Skin epidermis (tissue), 12 donors: ENCODE data around the gene PLEKHA4.
A peak's percentile ranks its signal among the peaks of the same experiment; 100 is the strongest.
"Not testable (repeated sequence)": the region's sequence is repeated elsewhere in the genome, so short reads cannot be mapped to it uniquely, and the experiment has no call there.

Experiments used
- H3K27ac ChIP-seq, 21 experiments: fragments of 200-600 bp; sonication (generic) in 11 of 21; one replicate each; pipeline ENCODE4 v1.5.0; 2020; ENCODE audit warnings: mild to moderate bottlenecking in 3 of 21, inconsistent platforms in 2 of 21, moderate library complexity in 2 of 21
- H3K4me3 ChIP-seq, 7 experiments: fragments of 200-600 bp; sonication (generic) in 2 of 7; one replicate each; pipeline ENCODE4 v1.5.0; 2020; ENCODE audit warnings: inconsistent platforms in 2 of 7, mild to moderate bottlenecking in 2 of 7, moderate library complexity in 1 of 7

Gene PLEKHA4, protein sequence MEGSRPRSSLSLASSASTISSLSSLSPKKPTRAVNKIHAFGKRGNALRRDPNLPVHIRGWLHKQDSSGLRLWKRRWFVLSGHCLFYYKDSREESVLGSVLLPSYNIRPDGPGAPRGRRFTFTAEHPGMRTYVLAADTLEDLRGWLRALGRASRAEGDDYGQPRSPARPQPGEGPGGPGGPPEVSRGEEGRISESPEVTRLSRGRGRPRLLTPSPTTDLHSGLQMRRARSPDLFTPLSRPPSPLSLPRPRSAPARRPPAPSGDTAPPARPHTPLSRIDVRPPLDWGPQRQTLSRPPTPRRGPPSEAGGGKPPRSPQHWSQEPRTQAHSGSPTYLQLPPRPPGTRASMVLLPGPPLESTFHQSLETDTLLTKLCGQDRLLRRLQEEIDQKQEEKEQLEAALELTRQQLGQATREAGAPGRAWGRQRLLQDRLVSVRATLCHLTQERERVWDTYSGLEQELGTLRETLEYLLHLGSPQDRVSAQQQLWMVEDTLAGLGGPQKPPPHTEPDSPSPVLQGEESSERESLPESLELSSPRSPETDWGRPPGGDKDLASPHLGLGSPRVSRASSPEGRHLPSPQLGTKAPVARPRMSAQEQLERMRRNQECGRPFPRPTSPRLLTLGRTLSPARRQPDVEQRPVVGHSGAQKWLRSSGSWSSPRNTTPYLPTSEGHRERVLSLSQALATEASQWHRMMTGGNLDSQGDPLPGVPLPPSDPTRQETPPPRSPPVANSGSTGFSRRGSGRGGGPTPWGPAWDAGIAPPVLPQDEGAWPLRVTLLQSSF

DNA sequence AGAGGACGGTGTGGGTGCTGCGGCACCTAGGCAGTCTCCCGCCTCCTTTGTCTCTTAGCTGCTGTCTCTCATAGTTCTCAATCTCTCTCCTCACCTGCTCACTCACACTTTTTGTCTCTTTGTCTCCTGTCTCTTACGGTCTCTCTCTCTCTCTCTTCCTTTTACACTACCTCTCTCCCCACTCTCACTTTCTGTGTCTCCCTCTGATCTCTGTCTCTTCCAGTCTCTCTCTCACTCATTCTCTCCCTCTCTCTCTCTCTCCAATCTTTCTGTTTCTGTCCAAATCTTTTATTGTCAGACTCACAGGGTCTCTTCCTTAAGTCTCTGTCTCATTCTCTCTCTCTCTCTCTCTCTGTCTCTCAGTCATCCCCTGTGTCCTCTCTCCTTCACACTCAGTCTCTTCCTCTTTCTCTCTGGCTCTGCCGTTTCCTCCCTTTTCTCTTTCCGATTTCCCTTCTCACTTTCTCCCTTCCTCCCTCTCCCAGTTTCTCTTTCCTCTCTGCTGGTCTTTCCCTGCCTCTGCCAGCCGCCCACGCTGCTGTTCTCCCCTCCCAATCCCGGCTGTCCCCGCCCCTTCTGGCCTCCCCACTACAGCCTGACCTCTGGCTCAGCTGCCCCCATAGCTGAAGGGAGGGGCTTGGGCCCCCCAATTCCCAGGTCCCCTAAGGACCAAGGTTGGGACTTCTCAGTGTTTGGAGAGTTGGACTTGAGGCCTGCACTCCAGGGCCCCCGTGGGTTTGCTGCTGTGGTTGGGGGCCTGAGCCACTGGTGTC lies at the start of gene PLEKHA4:
Gene PLEKHA4, minus strand, starts transcription at position 504 of the 773 bp plus-strand sequence. CDS start 997 bp downstream, outside the sequence.
- Histone ChIP-seq H3K4me3 (peak within 1 kb of the TSS; percentile 1 to 41 (median 26)), H3K27ac (peak within 1 kb of the TSS in 20 of 21 experiments; percentile 37 to 91 (median 75))

DNA sequence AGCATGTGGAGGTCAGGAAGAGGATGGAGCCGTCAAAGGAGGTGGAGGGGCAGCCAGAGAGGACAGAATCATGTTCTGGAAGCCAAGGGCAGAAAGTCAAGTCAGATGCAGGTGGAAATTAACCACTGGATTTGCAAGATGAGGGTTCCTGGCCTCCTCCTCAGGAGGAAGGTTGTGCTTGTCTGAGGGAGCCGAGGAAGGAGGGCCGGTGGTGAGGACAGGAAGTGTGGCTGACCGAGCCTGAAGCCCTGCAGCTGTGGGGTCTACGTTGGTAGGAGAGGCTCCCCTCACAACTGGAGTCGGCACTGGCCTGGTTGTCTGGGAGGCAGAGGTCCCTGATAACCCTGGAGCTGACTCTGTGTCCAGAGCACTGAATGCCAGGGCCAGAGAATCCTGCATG lies 49.7 kb upstream of the PLEKHA4 start:
- Histone ChIP-seq H3K27ac (no peak overlapping the region), H3K4me3 (no peak overlapping the region)

DNA sequence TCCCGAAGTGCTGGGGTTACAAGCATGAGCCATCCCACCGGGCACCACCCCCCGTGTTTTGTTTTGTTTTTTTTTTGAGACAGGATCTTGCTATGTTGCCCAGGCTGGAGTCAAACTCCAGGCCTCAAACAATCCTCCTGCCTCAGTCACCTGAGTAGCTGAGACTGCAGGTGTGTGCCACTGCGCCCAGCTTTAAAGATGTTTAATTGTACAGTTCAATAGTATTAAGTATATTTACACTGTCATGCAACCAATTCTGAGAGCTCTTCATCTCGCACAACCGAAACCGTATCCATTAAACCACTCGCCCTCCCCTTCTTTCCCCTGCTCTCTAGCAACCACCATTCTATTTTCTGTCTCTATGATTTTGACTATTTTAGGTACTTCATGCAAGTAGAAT lies 47.3 kb upstream of the PLEKHA4 start:
- no peak overlapping the region for H3K27ac ChIP-seq
- no peak overlapping the region for H3K4me3 ChIP-seq

DNA sequence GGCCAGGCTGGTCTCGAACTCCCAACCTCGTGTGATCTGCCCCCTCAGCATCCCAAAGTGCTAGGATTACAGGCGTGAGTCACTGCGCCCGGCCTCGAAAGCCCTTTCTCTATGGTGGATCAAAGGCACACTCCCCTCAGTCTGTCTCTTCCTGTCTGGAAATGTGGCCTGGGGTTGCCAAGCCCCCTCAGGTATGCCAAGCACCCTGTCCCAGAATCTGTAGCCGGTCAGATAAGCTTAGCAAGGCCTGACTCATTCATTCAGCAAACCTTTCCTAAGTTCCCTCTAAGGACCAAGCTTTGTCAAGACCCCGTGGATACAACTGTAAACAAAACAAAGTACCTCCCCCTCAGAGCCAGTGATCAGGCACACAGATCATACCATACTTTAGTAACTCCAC lies 45.8 kb upstream of the PLEKHA4 start:
- H3K4me3 ChIP-seq, result no peak overlapping the region
- H3K27ac ChIP-seq, result no peak overlapping the region

DNA sequence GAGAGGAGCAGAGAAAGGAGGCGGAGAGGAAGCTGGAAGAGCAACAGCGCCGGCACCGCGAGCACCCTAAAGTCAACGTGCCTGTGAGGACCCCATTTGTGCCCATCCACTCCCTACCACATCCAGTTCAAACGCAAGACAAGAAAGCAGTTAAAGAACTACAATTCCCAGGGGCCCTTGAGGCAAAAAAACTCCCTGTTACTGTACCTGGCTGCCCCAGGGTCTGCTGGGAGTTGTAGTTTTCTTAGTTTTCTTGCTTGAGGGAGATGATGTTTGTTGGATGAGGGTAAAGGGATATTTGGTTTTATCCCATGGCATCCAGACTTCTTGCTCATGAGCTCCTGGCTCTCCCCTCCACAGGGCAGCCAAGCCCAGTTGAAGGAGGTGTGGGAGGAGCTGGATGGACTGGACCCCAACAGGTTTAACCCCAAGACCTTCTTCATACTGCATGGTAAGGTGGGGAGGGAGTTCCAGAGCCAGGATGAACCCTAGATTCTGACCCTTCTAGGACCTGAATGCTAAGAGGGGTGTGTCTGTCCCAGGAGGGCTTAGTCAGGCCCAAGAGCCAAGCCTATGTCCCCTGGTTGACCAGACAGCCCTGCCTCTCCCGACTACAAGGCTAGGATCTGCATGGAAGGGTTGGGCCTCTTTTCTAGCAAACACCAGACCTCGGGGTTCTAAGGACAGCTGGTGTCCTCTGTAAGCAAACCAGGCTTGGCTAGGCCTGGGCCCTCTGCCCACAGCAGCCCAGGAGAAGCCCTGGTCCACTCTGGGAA lies 44.9 kb upstream of the PLEKHA4 start:
- Histone ChIP-seq H3K4me3 (no peak overlapping the region), H3K27ac (no peak overlapping the region)

DNA sequence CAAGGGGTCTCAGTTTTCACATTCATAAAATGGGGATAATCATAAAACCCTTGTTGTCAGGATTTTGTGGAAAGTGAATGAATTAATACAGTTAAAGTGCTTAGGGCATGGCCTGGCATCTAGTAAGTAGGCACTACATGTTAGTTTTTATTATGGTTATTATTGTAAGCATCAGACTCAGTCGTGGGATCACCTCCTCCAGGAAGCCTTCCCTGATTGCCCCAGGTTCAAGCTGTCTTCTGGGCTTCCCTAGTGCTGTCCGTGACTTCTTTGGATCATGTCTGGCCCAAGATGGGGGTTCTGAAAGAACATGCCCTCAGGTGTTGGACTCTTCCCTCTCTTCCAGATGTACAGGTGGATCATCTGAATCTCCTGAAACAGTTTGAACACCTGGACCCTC lies 42.4 kb upstream of the PLEKHA4 start:
- no peak overlapping the region for H3K4me3 ChIP-seq
- no peak overlapping the region for H3K27ac ChIP-seq

DNA sequence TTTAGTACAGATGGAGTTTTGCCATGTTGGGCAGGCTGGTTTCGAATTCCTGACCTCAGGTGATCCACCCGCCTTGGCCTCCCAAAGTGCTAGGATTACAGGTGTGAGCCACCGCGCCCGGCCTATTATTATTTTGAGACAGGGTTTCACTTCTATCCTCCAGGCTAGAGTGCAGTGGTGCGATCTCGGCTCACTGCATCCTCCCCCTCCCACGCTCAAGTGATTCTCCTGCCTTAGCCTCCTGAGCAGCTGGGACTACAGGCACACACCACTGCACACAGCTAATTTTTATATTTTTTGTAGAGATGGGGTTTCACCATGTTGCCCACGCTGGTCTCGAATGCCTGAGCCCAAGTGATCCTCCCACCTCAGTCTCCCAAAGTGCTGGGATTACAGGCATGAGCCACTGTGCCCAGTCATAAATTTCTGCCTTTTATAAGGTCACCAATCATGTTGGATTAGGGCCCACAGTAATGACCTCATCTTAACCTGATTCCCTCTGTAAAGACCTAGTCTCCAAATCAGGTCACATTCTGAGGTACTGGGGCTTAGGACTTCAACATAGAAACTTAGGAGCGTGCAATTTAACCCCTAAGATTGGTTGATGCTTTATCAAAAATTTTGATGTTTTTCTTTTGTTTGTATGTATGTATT lies 41.1 kb upstream of the PLEKHA4 start:
- not testable (repeated sequence) for H3K4me3 ChIP-seq
- peak overlapping the region in 3 of 21 experiments; percentile 23 to 49 (median 40) for H3K27ac ChIP-seq

DNA sequence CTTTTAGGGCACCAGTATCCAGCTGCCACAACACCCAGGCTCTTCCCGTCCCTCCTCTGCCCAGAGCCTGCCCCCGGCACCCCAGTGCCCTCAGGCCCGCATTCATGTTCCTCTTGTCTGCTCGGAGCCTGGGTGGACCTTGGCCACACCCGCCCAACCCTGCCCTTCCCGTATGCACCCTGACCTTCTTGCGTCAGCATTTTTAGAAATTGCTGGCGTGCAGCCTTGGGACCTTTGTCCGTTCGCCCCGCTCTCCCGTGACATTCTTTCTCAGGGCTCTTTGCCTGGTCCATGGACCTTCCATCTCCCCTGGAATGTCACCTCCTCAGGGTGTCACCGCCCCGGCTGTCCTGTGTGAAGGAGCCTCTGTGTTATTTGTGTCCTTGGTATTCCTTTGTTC lies 39.3 kb upstream of the PLEKHA4 start:
- Histone ChIP-seq H3K27ac (peak overlapping the region in 2 of 21 experiments; percentile 44 to 47), H3K4me3 (no peak overlapping the region)

DNA sequence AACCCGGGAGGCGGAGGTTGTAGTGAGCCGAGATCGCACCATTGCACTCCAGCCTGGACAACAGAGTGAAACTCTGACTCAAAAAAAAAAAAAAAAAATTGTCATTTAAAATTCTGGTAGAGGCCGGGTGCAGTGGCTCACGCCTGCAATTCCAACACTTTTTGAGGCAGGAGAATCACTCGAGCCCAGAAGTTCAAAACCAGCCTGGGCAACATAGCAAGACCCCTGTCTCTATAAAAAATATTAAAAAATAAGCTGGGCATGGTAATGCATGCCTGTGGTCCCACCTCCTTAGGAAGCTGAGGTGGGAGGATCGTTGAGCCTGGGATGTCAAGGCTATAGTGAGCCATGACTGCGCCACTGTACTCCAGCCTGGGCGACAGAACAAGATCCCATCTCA lies 37.9 kb upstream of the PLEKHA4 start:
- no peak overlapping the region for H3K27ac ChIP-seq
- no peak overlapping the region for H3K4me3 ChIP-seq

DNA sequence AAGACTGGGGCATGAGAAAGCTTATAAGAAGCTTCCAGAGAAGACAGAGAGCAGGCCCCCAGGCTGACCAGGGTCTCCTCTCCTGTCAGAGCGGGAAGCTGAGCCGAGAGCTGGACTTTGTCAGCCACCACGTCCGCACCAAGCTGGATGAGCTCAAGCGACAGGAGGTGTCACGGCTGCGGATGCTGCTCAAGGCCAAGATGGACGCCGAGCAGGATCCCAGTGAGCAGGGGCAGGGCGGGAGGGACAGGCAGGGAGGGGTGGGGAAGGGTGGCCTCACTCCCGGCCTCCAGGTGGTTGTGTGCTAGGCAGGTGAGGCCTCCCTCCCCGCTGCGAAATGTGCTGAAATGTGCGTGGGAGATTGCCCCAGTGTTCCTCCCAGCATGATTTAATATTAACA lies 37.2 kb upstream of the PLEKHA4 start:
- no peak overlapping the region for H3K27ac ChIP-seq

DNA sequence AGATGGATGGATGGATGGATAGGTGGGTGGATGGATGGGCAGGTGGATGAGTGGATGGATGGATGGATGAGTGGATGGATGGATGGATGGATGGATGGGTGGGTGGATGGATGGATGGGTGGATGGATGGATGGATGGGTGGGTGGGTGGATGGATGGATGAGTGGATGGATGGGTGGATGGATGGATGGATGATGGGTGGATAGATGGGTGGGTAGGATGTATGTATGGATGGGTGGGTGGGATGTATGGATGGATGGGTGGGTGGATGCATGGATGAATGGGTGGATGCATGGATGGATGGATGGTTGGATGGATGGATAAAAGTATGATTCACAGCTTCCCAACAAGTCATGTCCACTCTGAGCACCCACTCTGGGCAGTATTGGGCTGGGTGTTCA lies 35.4 kb upstream of the PLEKHA4 start:
- H3K4me3 ChIP-seq, H3K27ac ChIP-seq: not testable (repeated sequence)

More for the DNA sequence above, 37.2 kb upstream of the PLEKHA4 start:
- H3K4me3 ChIP-seq, result no peak overlapping the region

DNA sequence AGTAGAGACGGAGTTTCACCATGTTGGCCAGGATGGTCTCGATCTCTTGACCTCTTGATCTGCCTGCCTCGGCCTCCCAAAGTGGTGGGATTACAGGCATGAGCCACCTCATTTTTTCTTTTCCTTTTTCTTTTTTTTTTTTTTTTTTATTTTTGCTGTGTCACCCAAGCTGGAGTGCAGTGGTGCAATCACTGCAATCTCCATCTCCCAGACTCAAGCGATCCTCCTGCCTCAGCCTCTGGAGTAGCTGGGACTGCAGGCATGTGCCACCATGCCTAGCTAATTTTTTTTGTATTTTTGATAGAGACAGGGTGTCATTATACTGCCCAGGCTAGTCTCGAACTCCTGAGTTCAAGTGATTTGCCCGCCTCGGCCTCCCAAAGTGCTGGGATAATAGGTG lies 33.9 kb upstream of the PLEKHA4 start:
- H3K4me3 ChIP-seq, result not testable (repeated sequence)
- H3K27ac ChIP-seq, result peak overlapping the region in 1 of 21 experiments; percentile 41

DNA sequence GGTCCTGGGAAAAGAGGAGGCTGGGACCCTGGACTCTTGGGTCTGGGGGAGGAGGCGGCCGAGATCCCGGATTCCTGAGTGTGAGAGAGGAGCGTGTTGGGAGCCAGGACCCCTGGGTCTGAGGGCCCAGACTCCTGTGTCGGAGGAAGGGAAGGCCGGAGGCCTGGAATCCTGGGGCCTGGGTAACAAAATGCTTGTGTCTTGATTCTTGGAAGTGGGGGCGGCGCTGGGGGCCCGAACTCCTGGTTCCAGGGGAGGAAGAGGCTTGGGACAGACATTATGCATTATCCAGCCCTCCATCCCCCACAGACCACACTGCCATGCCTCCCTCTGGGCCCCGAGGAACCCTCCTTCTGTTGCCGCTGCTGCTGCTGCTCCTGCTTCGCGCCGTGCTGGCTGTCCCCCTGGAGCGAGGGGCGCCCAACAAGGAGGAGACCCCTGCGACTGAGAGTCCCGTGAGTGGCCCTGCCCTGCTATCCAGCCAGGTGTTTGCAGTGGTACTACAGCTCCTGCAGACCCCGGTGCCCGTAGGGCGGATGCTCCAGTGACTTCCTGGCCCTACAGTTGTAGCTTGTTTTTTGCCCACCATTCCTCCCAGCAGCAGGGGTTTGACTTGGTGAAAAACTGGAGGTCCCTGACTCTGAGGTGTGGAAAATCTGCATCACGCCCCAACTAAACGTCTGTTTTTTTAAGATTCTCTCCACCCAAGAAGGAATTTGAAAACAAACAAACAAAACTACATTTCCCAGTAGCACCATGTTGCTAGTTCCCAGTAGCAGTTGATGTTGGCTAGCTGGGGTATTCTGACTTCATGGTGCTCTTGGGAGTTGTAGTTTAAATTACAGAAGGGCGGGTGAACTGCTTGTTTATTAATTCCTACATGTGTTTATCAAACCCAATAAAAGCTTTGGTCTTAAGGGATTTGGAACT lies 32.3 kb upstream of the PLEKHA4 start:
- Histone ChIP-seq H3K4me3 (peak overlapping the region; percentile 72 to 98 (median 78)), H3K27ac (peak overlapping the region; percentile 60 to 97 (median 90))

DNA sequence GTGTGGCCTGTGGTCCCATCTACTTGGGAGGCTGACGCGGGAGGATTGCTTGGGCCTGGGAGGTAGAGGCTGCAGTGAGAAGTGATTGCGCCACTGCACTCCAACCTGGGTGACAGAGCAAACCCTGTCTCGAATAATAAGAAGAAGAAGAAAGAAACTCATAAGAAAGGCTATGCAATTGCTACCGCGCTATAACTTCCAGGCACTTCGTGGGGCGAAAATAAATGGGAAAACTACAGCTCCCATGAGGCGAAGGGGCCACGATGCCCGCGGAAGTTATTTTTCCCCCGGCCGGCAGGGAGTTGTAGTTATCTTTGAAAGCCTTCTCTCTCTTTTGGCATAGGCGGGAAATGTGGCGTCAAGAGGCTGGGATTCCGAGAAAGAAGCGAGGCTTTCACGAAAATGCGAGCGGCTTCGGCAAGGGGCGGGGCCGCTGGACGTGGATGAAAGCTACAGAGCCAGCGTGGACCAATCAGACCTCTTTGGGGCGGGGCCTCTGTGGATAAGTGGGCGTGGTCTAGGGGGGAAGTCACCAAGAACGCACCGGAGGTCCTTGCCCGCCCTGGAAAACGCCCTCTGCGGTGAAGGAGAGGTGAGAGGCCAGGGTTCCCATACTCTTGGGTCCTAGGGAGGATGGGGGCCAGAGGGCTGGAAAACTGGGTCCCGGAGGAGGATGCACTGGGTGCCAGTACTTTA lies 31.5 kb upstream of the PLEKHA4 start, which contains the start of gene NUCB1:
Gene NUCB1, plus strand, starts transcription at position 532 of the 696 bp plus-strand sequence. CDS start 485 bp downstream, outside the sequence.
- Histone ChIP-seq H3K27ac (peak within 1 kb of the TSS; percentile 60 to 97 (median 90)), H3K4me3 (peak within 1 kb of the TSS; percentile 72 to 98 (median 78))

DNA sequence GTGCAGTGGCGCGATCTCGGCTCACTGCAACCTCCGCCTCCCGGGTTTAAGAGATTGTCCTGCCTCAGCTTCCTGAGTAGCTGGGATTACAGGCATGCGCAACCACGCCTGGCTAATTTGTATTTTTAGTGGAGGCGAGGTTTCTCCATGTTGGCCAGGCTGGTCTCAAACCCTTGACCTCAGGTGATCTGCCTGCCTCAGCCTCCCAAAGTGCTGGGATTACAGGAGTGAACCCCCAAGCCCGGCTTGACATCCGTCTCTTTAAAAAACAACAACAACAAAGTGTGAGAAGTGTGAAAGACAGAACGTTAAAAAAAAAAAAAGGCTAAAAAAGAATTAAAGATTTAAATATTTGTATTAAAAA lies 31.0 kb upstream of the PLEKHA4 start:
- H3K27ac ChIP-seq, result peak overlapping the region in 19 of 21 experiments; percentile 54 to 97 (median 90)
- peak overlapping the region; percentile 72 to 98 (median 78) for H3K4me3 ChIP-seq

DNA sequence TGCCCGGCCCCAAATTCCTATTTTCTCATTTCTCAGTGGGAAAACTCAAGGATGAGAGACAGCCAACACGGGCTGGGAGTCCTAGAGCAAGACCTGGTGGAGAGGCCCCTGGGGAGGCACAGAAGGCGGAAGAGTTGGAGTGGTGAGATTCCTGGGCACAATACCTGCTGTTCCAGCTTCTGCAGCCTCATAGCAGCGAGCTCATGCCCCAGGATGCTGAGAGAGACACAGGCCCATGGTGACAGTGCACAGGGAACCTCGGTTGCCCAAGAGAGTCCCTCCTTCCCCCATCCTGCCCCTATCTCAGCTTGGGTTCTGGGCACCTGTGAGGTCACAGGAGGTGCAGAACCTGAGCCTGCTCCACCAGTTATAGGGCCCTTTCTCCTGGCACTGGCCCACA lies 28.8 kb upstream of the PLEKHA4 start:
- no peak overlapping the region for H3K4me3 ChIP-seq
- no peak overlapping the region for H3K27ac ChIP-seq

DNA sequence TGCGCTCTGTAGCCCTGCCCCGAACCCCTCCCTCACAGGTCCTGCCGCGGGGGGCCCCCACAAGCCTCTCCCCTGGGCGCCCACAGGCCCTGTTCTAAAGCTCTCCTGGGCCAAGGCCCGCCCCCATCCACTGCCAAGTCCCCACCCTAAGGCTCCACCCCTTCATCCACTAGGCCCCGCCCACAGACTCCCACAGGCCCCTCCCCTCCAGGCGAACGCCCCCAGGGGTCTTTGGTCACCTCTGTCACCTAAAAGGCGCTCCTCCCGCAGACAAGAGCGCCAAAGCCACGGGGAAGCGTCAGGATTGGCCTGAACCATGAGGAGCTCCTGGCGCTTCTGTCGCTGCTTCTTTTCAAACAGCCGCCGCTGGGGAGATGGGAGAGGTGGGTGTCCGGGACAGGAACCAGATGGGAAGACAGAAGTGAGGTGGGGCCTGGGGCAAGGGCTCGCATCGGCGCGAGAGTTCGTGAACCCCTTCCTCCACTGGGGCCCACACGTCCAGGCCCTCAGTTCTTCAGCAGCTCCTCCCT lies 27.8 kb upstream of the PLEKHA4 start:
- Histone ChIP-seq H3K4me3 (peak overlapping the region in 4 of 7 experiments; percentile 18 to 37 (median 28)), H3K27ac (peak overlapping the region in 10 of 21 experiments; percentile 4 to 55 (median 42))
